AG10803 (cell line): Measurements from ENCODE around the gene CFHR3.
"Not testable (repeated sequence)": the region's sequence is repeated elsewhere in the genome, so short reads cannot be mapped to it uniquely, and the experiment has no call there.

Experiments
- DNase-seq: peaks from one replicate; pipeline ENCODE4 v3.0.0; 2010; ENCODE audit warnings: low read depth
- H3K4me3 ChIP-seq: 2 replicates; pipeline ENCODE4 v1.5.1; 2011; ENCODE audit warnings: mild to moderate bottlenecking, low read length, control low read depth
- CTCF ChIP-seq: conservative IDR thresholded peaks from 2 replicates; pipeline ENCODE4 v1.5.1; 2011; ENCODE audit warnings: mild to moderate bottlenecking, low read length, control low read depth, inconsistent platforms

CFHR3 gene

GRCh38 chr1:196743244-196743643 is 31.4 kb upstream of the CFHR3 start:
- H3K4me3 ChIP-seq = not testable (repeated sequence)
- peak; percentile 53 for TF ChIP-seq CTCF
- peak; percentile 54 for DNase-seq

GRCh38 chr1:196765019-196765740 is 9.5 kb upstream of the CFHR3 start:
- not testable (repeated sequence) for DNase-seq

GRCh38 chr1:196769823-196770222 is 4.8 kb upstream of the CFHR3 start:
- H3K4me3 ChIP-seq, DNase-seq: not testable (repeated sequence)

More at GRCh38 chr1:196765019-196765740, 9.5 kb upstream of the CFHR3 start:
- H3K4me3 ChIP-seq = not testable (repeated sequence)

- DNase-seq = no peak
- H3K4me3 ChIP-seq = no peak overlapping the region
- TF ChIP-seq CTCF = no peak
Measured at GRCh38 chr1:196773713-196774112, 927 bp upstream of the CFHR3 start.

- TF ChIP-seq CTCF = no peak
- no peak for DNase-seq
- H3K4me3 ChIP-seq = no peak overlapping the region
Measured at GRCh38 chr1:196774175-196774574, 465 bp upstream of the CFHR3 start.

- no peak overlapping the region for H3K4me3 ChIP-seq
- no peak for TF ChIP-seq CTCF
- no peak for DNase-seq
Measured at GRCh38 chr1:196777603-196778002, 3.0 kb downstream of the CFHR3 start.

GRCh38 chr1:196779093-196779492 is 4.5 kb downstream of the CFHR3 start:
- no peak overlapping the region for H3K4me3 ChIP-seq
- no peak for DNase-seq
- TF ChIP-seq CTCF = no peak

- not testable (repeated sequence) for DNase-seq
Measured at GRCh38 chr1:196791252-196791651, 16.6 kb downstream of the CFHR3 start.

GRCh38 chr1:196794103-196794502 is 19.5 kb downstream of the CFHR3 start:
- DNase-seq, H3K4me3 ChIP-seq: not testable (repeated sequence)

More at GRCh38 chr1:196791252-196791651, 16.6 kb downstream of the CFHR3 start:
- H3K4me3 ChIP-seq = not testable (repeated sequence)
